T-helper 9 cell (primary cell): ENCODE results near the gene OVAAL.

ENCODE experiments used
- DNase-seq: peaks from one replicate; pipeline ENCODE4 v3.0.0-alpha.2; 2020
- total RNA-seq, 2 donors: gene quantifications; one replicate each; lab custom pipeline; 2026; lab: John Stamatoyannopoulos, UW

Gene OVAAL
- 0 reads per million in 2 donors for total RNA-seq

DNA sequence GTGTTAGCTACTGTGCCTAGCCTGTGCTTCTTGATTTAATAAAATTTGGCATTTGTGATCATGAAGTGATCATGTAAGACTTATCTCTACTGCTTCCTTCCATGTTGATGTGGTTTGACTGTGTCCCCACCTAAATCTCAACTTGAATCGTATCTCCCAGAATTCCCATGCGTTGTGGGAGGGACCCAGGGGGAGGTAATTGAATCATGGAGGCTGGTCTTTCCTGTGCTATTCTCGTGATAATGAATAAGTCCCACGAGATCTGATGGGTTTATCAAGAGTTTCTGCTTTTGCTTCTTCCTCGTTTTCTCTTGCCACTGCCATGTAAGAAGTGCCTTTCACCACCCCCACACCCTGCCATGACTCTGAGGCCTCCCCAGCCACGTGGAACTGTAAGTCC, at the start of gene OVAAL:
TSS of gene OVAAL (plus strand) at position 301 of the 400 bp plus-strand sequence.
- no peak for DNase-seq

DNA sequence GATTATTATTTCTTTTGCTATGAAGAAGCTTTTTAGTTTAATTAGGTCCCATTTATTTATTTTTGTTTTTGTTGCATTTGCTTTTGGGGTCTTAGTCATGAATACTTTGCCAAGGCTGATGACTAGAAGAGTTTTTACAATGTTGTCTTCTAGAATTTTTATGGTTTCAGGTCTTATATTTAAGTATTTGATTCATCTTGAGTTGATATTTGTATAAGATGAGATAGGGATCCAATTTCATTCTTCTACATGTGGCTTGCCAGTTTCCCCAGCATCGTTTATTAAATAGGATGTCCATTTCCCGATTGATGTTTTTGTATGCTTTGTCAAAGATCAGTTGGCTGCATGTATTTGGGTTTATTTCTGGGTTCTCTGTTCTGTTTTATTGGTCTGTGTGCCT, 47.9 kb upstream of the OVAAL start:
- no peak for DNase-seq

DNA sequence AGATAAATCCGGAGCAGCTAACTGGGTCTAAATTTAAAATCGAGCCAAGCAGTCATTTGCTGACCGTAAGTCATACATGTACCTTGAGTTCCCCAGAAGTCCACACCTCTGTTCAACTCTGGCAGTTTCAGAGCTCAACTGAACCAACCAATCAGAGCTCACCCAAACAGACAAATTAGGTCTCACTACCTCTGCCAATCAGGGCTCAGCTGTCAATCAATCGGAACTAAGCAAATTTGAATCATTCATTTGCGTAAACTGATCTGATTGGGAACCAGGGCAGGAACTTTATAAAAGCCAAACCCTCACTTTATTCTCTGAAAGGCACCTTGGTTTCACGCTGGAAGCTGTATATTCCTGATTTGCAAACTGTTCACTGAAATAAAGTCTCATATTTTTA, 45.2 kb upstream of the OVAAL start:
- no peak for DNase-seq

DNA sequence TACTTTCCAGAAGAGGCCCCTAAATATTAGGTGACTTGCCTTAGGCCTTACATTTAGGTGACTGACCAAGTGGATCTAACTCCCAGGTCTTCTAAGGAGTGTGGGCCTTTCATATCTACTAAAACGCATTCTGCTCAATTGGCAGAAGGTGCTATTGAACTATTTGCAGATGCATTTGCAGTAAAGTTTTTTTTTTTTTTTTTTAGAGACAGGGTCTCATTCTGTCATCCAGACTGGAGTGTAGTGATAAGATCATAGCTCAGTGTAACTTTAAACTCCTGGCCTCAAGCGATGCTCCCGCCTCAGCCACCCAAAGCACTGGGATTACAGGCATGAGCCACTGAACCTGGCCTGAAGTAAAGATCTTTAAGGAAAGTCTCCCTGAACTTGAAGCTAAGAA, 43.4 kb upstream of the OVAAL start:
- no peak for DNase-seq

DNA sequence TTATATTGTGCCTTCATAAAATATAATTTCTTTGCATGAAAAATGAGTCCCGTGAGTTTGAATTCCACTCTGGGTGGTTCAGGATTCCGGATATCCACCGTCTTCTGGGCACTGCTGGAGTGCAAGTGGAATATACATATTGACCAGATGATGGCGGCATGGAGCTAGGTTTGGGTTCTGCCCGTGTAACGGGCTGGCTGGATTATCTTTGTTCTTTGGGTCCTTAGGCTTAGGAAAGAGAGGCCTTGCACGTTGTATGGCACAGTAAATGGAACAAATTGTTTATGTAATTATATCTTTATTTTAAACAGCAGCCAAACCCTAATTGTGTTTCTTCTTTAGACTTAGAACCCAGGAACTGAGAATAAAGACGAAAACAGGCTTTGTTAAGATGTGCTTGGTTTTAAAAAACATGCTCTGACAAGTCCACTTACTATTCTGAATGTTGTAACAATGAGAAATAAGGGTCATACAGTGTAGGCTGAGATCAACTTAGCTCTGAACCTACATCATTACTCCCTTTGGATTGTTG, 42.8 kb upstream of the OVAAL start:
- peak; percentile 38 for DNase-seq

DNA sequence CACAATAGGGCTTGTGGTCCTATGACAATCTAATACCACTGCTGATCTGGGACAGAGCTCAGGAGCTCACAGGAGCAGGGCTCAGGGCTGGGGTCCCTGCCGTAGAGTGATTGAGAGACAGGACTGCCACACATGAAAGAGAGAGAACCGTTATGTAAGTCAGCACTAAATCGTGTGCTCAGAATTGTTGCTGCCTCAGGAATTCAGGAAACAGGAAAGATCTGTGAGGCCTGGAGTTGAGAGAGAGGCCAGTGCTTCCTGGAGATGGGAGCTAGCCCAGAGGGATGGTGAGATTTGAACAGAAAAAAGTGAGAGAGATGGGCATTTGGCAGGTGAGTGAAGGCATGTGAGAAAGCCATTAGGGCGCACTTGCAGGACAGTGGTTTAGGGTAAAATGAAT, 38.9 kb upstream of the OVAAL start:
- no peak for DNase-seq

DNA sequence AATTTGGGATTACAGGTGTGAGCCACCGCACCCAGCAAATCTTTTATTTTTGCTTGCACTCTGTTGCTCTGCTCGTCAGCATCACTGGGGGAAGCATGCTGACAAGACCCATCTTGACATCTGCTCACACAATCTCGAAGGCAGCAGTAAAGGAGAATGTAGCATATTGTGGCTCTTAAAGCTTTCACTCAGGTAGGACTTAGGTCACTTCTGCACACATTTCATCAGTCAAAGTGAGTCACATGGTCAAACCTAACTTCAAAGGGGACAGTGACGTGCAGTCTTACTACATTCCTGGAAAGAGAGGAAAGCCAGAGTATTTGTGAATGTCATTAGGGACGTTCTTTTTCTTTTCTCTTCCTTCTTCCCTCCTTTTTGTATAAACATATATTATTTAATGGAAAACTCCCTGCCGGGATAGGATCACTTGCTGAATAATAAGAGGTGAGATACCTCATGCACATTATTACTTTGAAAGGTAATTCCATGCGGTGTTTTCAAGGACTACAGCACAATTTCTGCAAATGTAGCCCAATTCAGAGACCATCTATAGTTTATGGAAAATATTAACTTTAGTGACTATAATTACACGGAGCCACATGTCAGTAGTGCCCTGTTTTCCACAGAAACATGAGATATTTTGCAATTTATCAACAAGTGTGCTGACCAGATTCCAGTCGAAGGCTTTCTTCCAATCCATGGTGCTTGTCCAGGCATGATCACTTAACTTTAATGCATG, 37.1 kb upstream of the OVAAL start:
- DNase-seq = no peak

DNA sequence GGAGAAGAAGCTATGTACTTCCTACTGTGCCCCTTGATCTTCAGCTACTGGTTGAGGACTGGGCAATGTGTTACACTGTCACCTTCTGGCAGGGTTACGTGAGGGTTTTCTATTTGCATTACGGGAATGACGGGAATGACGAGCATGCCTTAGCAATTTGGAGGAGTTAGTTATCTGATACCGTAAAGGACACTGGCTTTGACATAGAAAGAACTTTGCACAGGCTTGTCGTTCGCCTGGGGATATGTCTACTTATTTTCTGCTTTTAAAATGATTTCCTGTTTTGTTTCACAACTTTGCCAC, 36.6 kb upstream of the OVAAL start:
- no peak for DNase-seq

DNA sequence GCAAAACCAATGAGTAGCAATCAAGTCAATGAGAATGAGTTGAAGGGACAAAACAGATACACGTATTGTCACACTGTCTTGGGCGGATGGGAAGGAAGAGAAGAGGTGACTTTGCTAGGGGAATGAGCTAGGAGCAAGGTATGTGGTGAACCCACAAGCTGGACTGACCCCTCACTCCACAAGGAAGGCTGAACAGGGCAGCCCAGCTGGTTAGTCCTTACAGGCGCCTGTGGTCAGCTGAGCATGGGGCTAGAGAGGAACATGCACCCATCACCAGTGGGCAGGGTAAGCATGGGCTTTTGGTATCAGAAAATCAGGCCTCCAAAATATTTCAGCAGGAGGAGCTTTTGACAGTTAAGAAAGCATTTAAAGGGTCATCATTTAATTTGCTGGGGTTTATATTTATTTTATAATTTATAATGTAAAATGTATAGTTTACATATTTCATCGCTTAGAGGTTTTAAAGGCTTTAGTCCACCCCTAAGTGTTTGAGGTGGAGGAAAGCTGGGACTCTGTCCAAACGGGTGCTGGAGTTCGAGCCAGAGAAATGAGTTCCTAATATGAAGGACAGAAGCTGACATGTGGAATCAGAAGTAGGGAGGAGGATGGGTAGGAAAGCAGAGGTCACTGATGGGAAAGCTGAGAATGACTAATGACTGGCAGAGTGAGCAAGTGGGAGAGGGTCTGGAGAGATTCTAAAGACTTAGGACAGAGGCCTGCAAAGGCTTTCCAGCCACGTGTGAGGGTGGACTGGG, 34.4 kb upstream of the OVAAL start:
- DNase-seq = no peak

DNA sequence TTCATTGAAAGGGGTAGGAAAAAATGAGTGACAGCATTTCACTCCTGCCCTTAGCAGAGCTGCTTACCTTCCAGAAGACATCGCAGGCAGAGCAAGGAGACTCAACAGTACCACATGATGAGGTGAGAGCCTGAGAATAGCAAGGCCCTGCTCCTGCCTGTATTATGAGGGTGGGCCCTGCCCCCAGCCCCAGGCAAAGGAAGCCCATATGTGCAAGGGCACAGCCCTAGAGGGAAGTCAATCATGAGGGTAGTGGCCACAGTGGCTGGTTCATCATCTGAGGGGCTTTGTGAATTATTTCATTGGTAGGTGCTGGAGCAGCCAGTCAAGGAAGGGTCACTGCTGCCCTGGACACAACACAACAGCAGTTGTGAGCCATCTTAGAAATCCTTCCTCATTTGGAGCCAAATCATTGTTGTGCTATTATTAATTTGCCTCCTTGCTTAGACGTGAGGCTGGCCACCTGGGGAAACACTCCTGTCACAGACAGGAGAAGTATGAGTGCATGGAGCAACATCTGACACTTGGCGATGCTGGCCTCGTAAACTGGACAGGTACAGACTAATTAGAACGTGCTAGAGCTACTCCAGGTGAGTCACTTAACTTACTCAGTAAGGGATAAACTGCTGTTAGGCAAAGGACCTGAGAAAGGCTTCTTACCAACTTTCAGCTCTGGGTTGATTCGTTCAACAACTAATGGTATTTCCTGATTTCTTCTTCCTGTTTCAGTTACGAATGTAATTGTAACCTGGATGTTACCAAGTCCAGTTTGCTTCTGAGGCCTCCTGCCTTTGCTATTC, 33.6 kb upstream of the OVAAL start:
- no peak for DNase-seq

DNA sequence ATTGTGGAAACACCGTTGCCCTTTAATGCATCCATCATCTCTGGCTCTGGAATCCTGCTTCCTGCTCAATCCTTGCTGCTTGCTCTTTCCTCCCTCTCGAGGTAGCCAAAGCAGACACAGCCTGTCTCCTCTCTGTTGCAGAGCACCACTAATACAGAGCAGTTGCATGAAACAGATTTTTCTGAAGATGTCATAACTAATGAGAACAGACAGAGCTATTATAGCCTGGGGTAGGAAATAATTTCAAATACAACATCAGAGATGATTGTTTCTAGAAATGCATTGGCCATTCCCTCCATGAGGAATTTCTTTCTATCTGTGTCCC, 33.1 kb upstream of the OVAAL start:
- DNase-seq = no peak

DNA sequence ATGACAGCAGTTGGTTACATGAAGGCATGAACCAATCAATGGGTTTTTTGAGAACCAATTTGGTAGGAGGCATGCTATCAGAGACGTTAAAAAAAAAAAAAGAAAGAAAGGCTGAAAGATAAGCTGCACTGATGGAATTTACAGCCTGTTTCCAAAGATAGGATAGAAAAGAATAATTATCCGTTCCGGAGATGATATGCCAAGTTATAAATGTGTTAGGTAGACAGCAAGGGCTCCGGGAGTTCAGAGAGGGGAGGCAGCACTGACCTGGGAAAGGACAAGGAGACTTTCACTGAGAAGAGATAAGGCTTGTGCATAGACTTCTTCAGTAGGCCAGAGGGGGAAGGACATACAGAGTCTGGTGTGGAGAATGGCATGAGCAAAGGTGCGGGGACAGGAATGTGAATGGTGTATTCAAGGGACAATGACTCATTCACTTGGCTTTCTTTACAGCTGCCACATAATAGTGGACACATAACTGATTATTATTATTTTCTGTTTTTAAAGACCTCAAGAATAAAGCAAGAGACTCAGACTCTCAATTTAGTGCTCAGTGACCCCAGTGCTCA, 31.6 kb upstream of the OVAAL start:
- no peak for DNase-seq

DNA sequence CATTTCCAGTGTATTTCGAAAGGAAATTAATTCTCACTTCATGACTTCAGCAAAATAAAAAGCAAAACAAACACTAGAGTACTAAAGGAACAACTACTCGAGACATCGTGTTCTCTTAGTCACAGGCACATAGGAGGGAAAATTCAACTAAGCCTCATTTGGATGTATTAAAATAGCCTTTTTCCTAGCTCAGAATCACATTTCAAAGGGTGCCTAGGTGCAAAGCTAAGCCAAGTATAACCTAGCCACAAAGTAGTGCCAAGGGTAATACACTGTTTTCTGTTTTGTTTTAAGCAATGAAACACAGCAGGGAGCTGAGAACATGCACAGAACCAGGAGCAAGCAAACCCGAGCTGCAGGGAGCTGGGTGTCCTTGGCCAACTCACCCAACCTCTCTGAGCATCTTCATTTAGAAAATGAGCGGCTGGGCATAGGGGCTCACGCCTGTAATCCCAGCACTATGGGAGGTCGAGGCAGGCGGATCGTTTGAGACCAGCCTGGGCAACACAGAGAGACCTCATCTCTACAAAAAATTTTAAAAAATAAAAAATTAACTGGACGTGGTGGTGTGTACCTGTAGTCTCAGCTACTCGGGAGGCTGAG, 29.8 kb upstream of the OVAAL start:
- DNase-seq = no peak

DNA sequence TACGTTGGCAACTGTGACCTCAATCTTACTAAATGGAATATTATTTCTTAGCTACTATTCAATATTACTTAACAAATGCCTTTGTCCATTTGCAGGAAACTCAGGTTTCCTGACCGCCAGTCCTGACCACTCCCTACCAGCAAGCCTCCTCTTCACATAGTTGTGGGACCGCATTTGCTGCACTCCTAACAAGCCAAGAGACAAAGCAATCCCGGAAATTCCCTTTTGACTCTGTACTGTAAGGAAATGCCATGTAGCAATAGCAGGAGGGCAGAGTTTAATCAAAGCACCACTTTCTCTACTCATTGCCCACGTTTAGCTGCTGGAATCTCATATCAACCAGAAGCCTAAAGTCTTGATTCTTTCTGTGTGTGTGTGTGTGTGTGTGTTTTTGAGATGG, 28.3 kb upstream of the OVAAL start:
- no peak for DNase-seq

DNA sequence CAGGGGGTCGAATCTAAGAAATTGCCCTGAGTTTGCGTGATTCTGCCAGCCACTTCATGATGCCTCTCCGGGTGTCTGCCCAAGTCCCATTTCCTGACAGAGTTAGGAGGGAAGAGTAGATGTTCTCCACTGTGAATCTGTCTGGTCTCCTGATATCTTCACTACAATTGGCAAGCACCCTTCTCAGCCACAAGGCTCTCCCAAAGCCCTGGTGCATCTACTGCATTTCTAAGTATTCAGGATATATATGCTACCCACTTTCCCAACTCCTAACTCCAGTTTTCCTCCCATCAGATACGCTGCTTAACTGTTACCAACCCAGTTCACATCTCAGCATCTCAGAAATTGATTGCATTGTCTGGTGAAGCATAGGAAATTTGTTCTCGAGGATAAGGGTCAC, 25.9 kb upstream of the OVAAL start:
- DNase-seq = no peak

DNA sequence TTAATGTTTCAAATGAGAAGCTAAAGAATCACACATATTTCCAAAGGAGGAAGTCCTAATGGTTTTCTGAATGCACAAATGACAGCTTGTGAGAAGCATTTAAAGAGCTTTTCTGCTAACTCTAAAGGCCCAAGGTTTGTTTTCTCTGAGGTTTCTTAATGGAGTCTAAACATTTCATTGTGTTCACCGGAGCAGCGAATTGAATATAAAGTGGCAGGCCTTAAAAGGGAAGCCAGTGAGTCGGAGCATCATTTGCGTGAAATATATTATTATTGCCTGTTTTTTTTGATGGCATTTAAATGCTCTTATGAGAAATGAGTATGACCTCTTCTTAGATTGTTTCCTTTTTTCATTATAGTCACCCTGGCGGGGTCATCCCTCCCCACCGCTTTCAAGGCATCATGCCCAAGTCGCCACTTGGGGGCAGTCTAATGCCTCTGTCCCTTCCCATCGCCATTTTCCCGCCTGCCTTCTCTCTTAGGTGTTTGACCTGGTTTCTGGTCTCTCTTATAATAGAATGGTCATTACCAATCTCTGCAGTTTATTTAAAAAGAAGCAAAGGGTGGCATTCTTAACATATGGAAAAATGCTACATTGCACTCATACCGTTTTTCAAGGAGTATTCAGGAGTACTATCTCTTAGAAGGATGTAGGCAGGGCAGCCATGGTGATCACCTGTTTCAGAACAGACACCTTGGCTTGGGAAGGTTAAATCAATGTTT, 25.3 kb upstream of the OVAAL start:
- DNase-seq = peak; percentile 45

DNA sequence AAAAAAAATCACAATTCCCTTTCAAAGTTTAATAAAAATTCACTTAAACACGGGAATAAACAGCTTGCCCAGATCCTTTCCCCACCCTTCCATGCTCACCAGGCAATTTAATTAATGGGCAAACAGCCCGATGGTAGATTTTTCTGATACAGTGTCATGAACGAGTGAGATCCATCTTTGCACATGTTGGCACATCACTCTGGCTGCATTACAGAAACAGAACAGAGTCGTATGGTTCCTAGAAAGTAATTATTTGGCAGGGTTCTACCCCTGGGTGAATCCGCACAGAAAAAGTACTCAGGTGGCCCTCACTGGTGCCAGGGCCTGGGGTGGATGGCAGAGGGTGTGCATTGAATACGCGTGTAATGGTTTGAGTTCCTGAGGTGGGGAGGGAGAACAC, 24.6 kb upstream of the OVAAL start:
- no peak for DNase-seq

DNA sequence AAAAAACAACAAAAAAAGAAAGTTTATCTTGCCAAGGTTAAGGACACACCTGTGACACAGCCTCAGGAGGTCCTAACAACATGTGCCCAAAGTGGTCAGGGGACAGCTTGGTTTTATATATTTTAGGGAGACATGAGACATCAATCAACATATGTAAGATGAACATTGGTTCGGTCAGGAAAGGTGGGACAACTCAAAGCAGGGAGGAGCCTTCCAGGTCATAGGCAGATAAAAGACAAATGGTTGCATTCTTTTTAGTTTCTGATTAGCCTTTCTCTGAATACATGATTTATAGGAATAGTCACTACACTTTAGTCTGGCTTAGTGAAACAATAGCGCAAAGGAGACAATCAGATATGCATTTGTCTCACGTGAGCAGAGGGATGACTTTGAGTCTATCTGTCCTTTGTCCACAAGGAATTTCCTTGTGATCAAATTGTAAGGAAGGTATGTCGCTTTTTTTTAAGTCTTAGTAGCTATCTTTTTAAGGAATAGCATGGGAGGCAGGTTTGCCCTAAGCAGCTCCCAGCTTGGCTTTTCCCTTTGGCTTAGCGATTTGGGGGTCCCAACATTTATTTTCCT, 23.3 kb upstream of the OVAAL start:
- DNase-seq = no peak

DNA sequence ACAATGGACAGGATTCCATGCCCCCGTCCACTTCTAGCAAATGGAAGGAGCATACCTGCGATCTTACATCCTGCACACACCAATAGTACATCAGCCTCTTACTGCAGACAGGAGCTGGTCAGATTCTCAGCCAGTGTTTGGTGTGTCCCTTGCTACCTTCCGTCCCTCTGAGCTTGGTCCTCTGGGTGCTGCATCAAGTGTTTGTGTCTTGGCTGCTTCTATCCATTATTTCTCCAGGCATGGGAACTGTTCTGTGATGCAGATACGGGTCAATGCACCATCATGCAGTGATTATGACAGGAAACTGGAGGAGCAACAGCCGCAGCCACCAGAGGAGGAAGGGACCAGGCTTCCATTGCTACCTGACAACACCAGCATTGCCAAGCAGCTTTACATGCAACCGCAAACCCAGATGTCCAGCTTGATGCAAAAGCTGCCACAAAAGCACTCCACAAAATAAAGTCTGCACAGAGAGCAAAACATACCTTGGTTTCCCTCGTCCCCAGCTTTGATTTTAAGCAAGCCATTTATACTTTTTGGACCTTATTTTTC, 21.9 kb upstream of the OVAAL start:
- no peak for DNase-seq

DNA sequence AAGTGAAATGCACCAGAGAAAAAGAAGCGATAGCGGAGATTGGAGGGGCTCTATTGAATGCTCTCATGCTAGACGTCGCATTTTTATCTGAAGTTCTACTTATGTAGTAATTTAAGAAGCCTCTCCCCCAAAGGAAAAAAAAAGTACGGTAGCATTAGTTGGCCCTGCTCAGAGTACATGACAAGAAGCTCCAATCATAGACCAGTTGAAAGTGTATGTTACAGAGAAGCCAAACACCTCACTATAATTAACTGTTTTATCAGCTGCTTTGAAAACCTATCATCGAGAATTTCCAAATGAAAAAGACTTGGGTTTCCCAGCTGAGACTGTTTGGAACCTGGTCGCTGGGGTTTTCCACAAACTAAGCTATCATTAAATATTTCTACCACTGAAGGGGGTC, 19.6 kb upstream of the OVAAL start:
- no peak for DNase-seq
